Fibroblast of lung (primary cell): ENCODE data around the gene TAAR9. TPM values are rescaled to one million over a fixed set of nuclear protein-coding genes. Genes with fewer than 3 reads are reported as not detected.
A peak's percentile ranks its signal among the peaks of the same experiment; 100 is the strongest.

Experiments
- DNase-seq, 2 donors: peaks; one replicate each; pipeline versions ENCODE4 v3.0.0 to v3.0.0-alpha.2; 2010; ENCODE audit warnings: low read depth in 2 of 2
- H2AFZ ChIP-seq: 2 replicates; pipeline ENCODE4 v1.5.1; 2012; ENCODE audit warnings: low read length, control low read depth, inconsistent platforms
- H3K27ac ChIP-seq: 2 replicates; pipeline ENCODE4 v1.5.1; 2011; ENCODE audit warnings: low read length, control low read depth; ENCODE audit not compliant: insufficient read depth
- H3K27me3 ChIP-seq: 2 replicates; pipeline ENCODE4 v1.5.1; 2011; ENCODE audit warnings: mild to moderate bottlenecking, low read length; ENCODE audit not compliant: control insufficient read depth, insufficient read depth
- H3K36me3 ChIP-seq: 2 replicates; pipeline ENCODE4 v1.5.1; 2011; ENCODE audit warnings: low read length; ENCODE audit not compliant: control insufficient read depth, insufficient read depth
- H3K4me1 ChIP-seq: 2 replicates; pipeline ENCODE4 v1.5.1; 2011; ENCODE audit warnings: low read length; ENCODE audit not compliant: control insufficient read depth, insufficient read depth; ENCODE audit errors: extremely low read depth
- H3K4me2 ChIP-seq: 2 replicates; pipeline ENCODE4 v1.5.1; 2011; ENCODE audit warnings: low read length, control low read depth; ENCODE audit not compliant: insufficient read depth; ENCODE audit errors: extremely low read depth
- H3K4me3 ChIP-seq, 4 experiments: fragments of 200-600 bp in 1 of 4; sonication (generic) in 1 of 4; replicated peaks in 1 of 4; 2 replicates each; pipeline ENCODE4 v1.5.1; 2011 to 2016; ENCODE audit warnings: low read length in 4 of 4, low read depth in 3 of 4, mild to moderate bottlenecking in 3 of 4, control low read depth in 2 of 4, inconsistent platforms in 1 of 4, mixed read lengths in 1 of 4; ENCODE audit not compliant: insufficient read depth in 1 of 4; ENCODE audit errors: control extremely low read depth in 1 of 4
- H3K79me2 ChIP-seq: 2 replicates; pipeline ENCODE4 v1.5.1; 2012; ENCODE audit warnings: mild to moderate bottlenecking, low read length, inconsistent platforms; ENCODE audit not compliant: control insufficient read depth, insufficient read depth
- H3K9ac ChIP-seq: 2 replicates; pipeline ENCODE4 v1.5.1; 2011; ENCODE audit warnings: mild to moderate bottlenecking, low read length, control low read depth; ENCODE audit not compliant: insufficient read depth
- H3K9me3 ChIP-seq: 2 replicates; pipeline ENCODE4 v1.5.1; 2012; ENCODE audit warnings: low read depth, low read length; ENCODE audit not compliant: control insufficient read depth, insufficient read depth
- H4K20me1 ChIP-seq: 2 replicates; pipeline ENCODE4 v1.5.1; 2011; ENCODE audit warnings: low read length; ENCODE audit not compliant: control insufficient read depth, insufficient read depth; ENCODE audit errors: extremely low read depth
- CTCF ChIP-seq, 2 donors: IDR thresholded peaks in 1 of 2; conservative IDR thresholded peaks in 1 of 2; 1 replicate in 1 of 2; 2 replicates in 1 of 2; pipeline ENCODE4 v1.5.1; 2011 to 2012; ENCODE audit warnings: low read length in 2 of 2, control low read depth in 1 of 2, inconsistent platforms in 1 of 2, low read depth in 1 of 2, mild to moderate bottlenecking in 1 of 2
- EZH2 ChIP-seq: IDR thresholded peaks from 2 replicates; pipeline ENCODE4 v1.5.1; 2012; ENCODE audit warnings: low read length, control low read depth, mild to moderate bottlenecking; ENCODE audit errors: missing control alignments
- polyA plus RNA-seq, 2 donors: library from polyadenylated mRNA; depleted of rRNA in 1 of 2; stranded (reverse) in 1 of 2; unstranded in 1 of 2; fragments of >200 nt; gene quantifications; 2 replicates each; pipeline ENCODE4 v1.2.1, GENCODE V29; 2011 to 2012; ENCODE audit warnings: missing spikeins in 1 of 2
- total RNA-seq: library from RNA; depleted of rRNA; stranded (reverse); fragments of >200 nt; gene quantifications from 2 replicates; pipeline ENCODE4 v1.2.1, GENCODE V29; 2014

Gene TAAR9
- total and polyA plus RNA-seq, 2 donors (not counting 1 experiment from before 2014, with no cell fraction given): not detected

DNA sequence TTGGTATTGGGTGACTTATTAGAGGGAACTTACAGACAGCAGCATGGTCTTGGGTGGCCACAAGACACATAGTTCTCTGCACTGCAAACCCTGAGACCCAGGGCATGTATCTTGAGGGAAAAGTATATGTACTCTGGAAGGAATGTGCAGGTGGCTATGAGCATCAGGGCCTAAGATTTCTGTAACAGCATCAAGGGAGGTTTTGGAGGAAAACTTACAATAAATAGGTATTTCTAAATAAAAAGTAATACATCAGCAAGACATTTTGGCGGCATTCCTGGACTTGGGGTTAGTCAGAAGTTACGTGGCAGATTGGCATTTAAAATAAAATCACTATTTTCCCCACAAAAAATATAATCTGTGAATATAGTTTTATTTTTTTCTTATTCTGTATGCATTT, 17.1 kb upstream of the TAAR9 start:
- H3K36me3 ChIP-seq: no peaks in the 10 kb centered on the region
- no peak overlapping the region for H3K27ac ChIP-seq
- no peaks in the 10 kb centered on the region for H3K79me2 ChIP-seq
- no peaks in the 10 kb centered on the region for H4K20me1 ChIP-seq
- no peak overlapping the region for H3K9ac ChIP-seq
- no peaks in the 10 kb centered on the region for H3K9me3 ChIP-seq
- H3K4me3 ChIP-seq: no peak overlapping the region
- no peak for TF ChIP-seq CTCF (conservative IDR thresholded peaks at IDR 0.05 in 1 of 2, IDR thresholded peaks at IDR 0.05 in 1 of 2; ENCODE audit: low read depth in 1 of 2, low read length in 2 of 2)
- no peak for TF ChIP-seq EZH2
- DNase-seq: peak; percentile 58 to 68
- no peak overlapping the region for H3K4me2 ChIP-seq
- H3K4me1 ChIP-seq: no peaks in the 10 kb centered on the region
- H2AFZ ChIP-seq: no peak overlapping the region
- H3K27me3 ChIP-seq: no peaks in the 10 kb centered on the region

- H3K9me3 ChIP-seq: no peaks in the 10 kb centered on the region
- no peak overlapping the region for H2AFZ ChIP-seq
- no peak for TF ChIP-seq EZH2
- H3K4me1 ChIP-seq: no peaks in the 10 kb centered on the region
- no peak overlapping the region for H3K27ac ChIP-seq
- no peaks in the 10 kb centered on the region for H3K27me3 ChIP-seq
- no peaks in the 10 kb centered on the region for H3K79me2 ChIP-seq
- no peak overlapping the region for H3K4me2 ChIP-seq
- H3K9ac ChIP-seq: no peak overlapping the region
- DNase-seq: no peak
- H3K36me3 ChIP-seq: no peaks in the 10 kb centered on the region
- no peaks in the 10 kb centered on the region for H4K20me1 ChIP-seq
- H3K4me3 ChIP-seq: no peak overlapping the region
These were observed 13.4 kb upstream of the TAAR9 start for GRCh38 chr6:132524646-132525045.

- Histone ChIP-seq H3K4me3 (no peak overlapping the region), H3K4me2 (no peak overlapping the region), H3K4me1 (no peaks in the 10 kb centered on the region), H2AFZ (no peak overlapping the region), H3K9ac (no peak overlapping the region), H3K9me3 (no peaks in the 10 kb centered on the region), H3K27me3 (no peaks in the 10 kb centered on the region), H3K36me3 (no peaks in the 10 kb centered on the region), H3K27ac (no peak overlapping the region), H3K79me2 (no peaks in the 10 kb centered on the region), H4K20me1 (no peaks in the 10 kb centered on the region)
- TF ChIP-seq EZH2: no peak
- TF ChIP-seq CTCF (conservative IDR thresholded peaks at IDR 0.05 in 1 of 2, IDR thresholded peaks at IDR 0.05 in 1 of 2; ENCODE audit: low read depth in 1 of 2, low read length in 2 of 2): no peak
- DNase-seq: no peak
These were observed 12.2 kb upstream of the TAAR9 start for GRCh38 chr6:132525866-132526265.
